MM.1S (cell line): ENCODE measurements around the gene DYNC1I2.

ENCODE experiments used
- DNase-seq: peaks from one replicate; pipeline ENCODE4 v3.0.0-alpha.2; 2015
- H2AFZ ChIP-seq: fragments of 300-600 bp; sonication (generic); 2 replicates; pipeline ENCODE4 v1.6.0; 2016; ENCODE audit warnings: antibody characterized with exemption, low read length
- H3F3A ChIP-seq: fragments of 300-600 bp; sonication (generic); 2 replicates; pipeline ENCODE4 v1.6.1; 2016; ENCODE audit warnings: mild to moderate bottlenecking, antibody characterized with exemption, low read length, moderate library complexity, mixed read lengths; ENCODE audit not compliant: insufficient read depth
- H3K27ac ChIP-seq: fragments of 300-600 bp; sonication (generic); 2 replicates; pipeline ENCODE4 v1.5.1; 2016; ENCODE audit warnings: mild to moderate bottlenecking, low read length
- H3K27me3 ChIP-seq: fragments of 300-600 bp; sonication (generic); replicated peaks from 2 replicates; pipeline ENCODE4 v1.6.0; 2016; ENCODE audit warnings: low read length; ENCODE audit not compliant: insufficient read depth
- H3K36me3 ChIP-seq: fragments of 300-600 bp; sonication (generic); replicated peaks from 2 replicates; pipeline ENCODE4 v1.6.1; 2016; ENCODE audit warnings: mild to moderate bottlenecking, low read length, mixed read lengths; ENCODE audit not compliant: insufficient read depth
- H3K4me1 ChIP-seq: fragments of 300-600 bp; sonication (generic); 2 replicates; pipeline ENCODE4 v1.6.1; 2016; ENCODE audit warnings: low read length, mixed read lengths
- H3K4me2 ChIP-seq: fragments of 300-600 bp; sonication (generic); 2 replicates; pipeline ENCODE4 v1.6.0; 2016; ENCODE audit warnings: low read depth, low read length
- H3K4me3 ChIP-seq: fragments of 300-600 bp; sonication (generic); 2 replicates; pipeline ENCODE4 v1.5.1; 2016; ENCODE audit warnings: low read length, mixed read lengths
- H3K79me2 ChIP-seq: fragments of 300-600 bp; sonication (generic); 2 replicates; pipeline ENCODE4 v1.6.1; 2016; ENCODE audit warnings: mixed run types, low read length, mixed read lengths
- H3K9ac ChIP-seq: fragments of 300-600 bp; sonication (generic); 2 replicates; pipeline ENCODE4 v1.6.1; 2016; ENCODE audit warnings: low read length, mixed read lengths
- H3K9me2 ChIP-seq: fragments of 300-600 bp; sonication (generic); replicated peaks from 2 replicates; pipeline ENCODE4 v1.6.1; 2016; ENCODE audit warnings: mild to moderate bottlenecking, low read length, mixed read lengths; ENCODE audit not compliant: insufficient read depth
- H3K9me3 ChIP-seq: fragments of 300-600 bp; sonication (generic); replicated peaks from 2 replicates; pipeline ENCODE4 v1.6.1; 2016; ENCODE audit warnings: mild to moderate bottlenecking, low read length, mixed read lengths; ENCODE audit not compliant: insufficient read depth
- H4K20me1 ChIP-seq: fragments of 300-600 bp; sonication (generic); 2 replicates; pipeline ENCODE4 v1.6.1; 2016; ENCODE audit warnings: mild to moderate bottlenecking, low read length, moderate library complexity, mixed read lengths; ENCODE audit not compliant: insufficient read depth
- CTCF ChIP-seq: fragments of 300-600 bp; sonication (generic); IDR thresholded peaks from 2 replicates; pipeline ENCODE4 v1.5.1; 2016; ENCODE audit warnings: antibody characterized with exemption, low read length, mixed read lengths
- EZH2 ChIP-seq: fragments of 300-600 bp; sonication (generic); optimal IDR thresholded peaks from 2 replicates; pipeline ENCODE3; 2017; ENCODE audit warnings: low read depth, mild to moderate bottlenecking, antibody characterized with exemption, low read length, mixed read lengths
- EZH2phosphoT487 ChIP-seq: fragments of 300-600 bp; sonication (generic); IDR thresholded peaks from 2 replicates; pipeline ENCODE4 v1.6.1; 2018; ENCODE audit warnings: antibody characterized with exemption, low read length

DYNC1I2 gene

GRCh38 chr2:171670655-171671054 is 16.6 kb upstream of the DYNC1I2 start:
- Histone ChIP-seq H3K4me1 (no peaks in the 10 kb centered on the region), H3K4me3 (no peak overlapping the region), H2AFZ (no peak overlapping the region), H3K9me2 (no peaks in the 10 kb centered on the region), H3K79me2 (no peaks in the 10 kb centered on the region), H4K20me1 (no peaks in the 10 kb centered on the region), H3F3A (no peaks in the 10 kb centered on the region), H3K27ac (no peak overlapping the region), H3K27me3 (no peaks in the 10 kb centered on the region), H3K4me2 (no peak overlapping the region), H3K9ac (no peak overlapping the region), H3K9me3 (no peaks in the 10 kb centered on the region), H3K36me3 (no peaks in the 10 kb centered on the region)
- no peak for DNase-seq
- TF ChIP-seq EZH2phosphoT487 = no peak
- no peak for TF ChIP-seq CTCF
- no peak for TF ChIP-seq EZH2

GRCh38 chr2:171671867-171672266 is 15.4 kb upstream of the DYNC1I2 start:
- Histone ChIP-seq H3K9ac (no peak overlapping the region), H2AFZ (no peak overlapping the region), H3K9me2 (no peaks in the 10 kb centered on the region), H3K4me1 (no peaks in the 10 kb centered on the region), H3K4me3 (no peak overlapping the region), H3K4me2 (no peak overlapping the region), H3K79me2 (no peaks in the 10 kb centered on the region), H3K9me3 (no peaks in the 10 kb centered on the region), H3K36me3 (no peaks in the 10 kb centered on the region), H3F3A (no peaks in the 10 kb centered on the region), H3K27me3 (no peaks in the 10 kb centered on the region), H4K20me1 (no peaks in the 10 kb centered on the region), H3K27ac (no peak overlapping the region)
- no peak for DNase-seq
- no peak for TF ChIP-seq EZH2
- TF ChIP-seq EZH2phosphoT487 = no peak
- TF ChIP-seq CTCF = no peak

GRCh38 chr2:171673905-171674304 is 13.4 kb upstream of the DYNC1I2 start:
- H4K20me1 ChIP-seq = no peaks in the 10 kb centered on the region
- H3F3A ChIP-seq = no peaks in the 10 kb centered on the region
- H2AFZ ChIP-seq = no peak overlapping the region
- H3K79me2 ChIP-seq = no peaks in the 10 kb centered on the region
- H3K27ac ChIP-seq = no peak overlapping the region
- H3K4me2 ChIP-seq = no peak overlapping the region
- H3K36me3 ChIP-seq = no peaks in the 10 kb centered on the region
- DNase-seq = no peak
- H3K9ac ChIP-seq = no peak overlapping the region
- H3K9me3 ChIP-seq = no peaks in the 10 kb centered on the region
- H3K4me3 ChIP-seq = no peak overlapping the region
- no peak for TF ChIP-seq EZH2phosphoT487
- no peak for TF ChIP-seq CTCF
- TF ChIP-seq EZH2 = no peak
- no peaks in the 10 kb centered on the region for H3K9me2 ChIP-seq
- no peaks in the 10 kb centered on the region for H3K4me1 ChIP-seq
- H3K27me3 ChIP-seq = no peaks in the 10 kb centered on the region
